Tibial nerve (tissue), 4 donors: ENCODE results near the gene LRG1.

Source experiments
- EP300 ChIP-seq, 2 donors: sonication (generic); formaldehyde crosslinking; IDR thresholded peaks; one replicate each; pipeline ENCODE4 v1.6.1; 2017; ENCODE audit warnings: antibody characterized with exemption in 2 of 2, mild to moderate bottlenecking in 1 of 2
- POLR2A ChIP-seq, 2 donors: fragments of 450-650 bp; IDR thresholded peaks; one replicate each; pipeline ENCODE4 v1.6.1; 2017; ENCODE audit warnings: antibody characterized with exemption in 2 of 2, mild to moderate bottlenecking in 2 of 2, moderate library complexity in 2 of 2
- TF ChIP-seq, protein P1 (sequence below), 5 experiments: fragments of 200-600 bp in 3 of 5; fragments of 450-650 bp in 2 of 5; sonication (generic) in 3 of 5; IDR thresholded peaks; one replicate each; pipeline ENCODE4 v1.5.1; 2016 to 2019; ENCODE audit warnings: antibody characterized with exemption in 5 of 5, mild to moderate bottlenecking in 3 of 5, moderate library complexity in 2 of 5

- TF ChIP-seq, protein P1, sequence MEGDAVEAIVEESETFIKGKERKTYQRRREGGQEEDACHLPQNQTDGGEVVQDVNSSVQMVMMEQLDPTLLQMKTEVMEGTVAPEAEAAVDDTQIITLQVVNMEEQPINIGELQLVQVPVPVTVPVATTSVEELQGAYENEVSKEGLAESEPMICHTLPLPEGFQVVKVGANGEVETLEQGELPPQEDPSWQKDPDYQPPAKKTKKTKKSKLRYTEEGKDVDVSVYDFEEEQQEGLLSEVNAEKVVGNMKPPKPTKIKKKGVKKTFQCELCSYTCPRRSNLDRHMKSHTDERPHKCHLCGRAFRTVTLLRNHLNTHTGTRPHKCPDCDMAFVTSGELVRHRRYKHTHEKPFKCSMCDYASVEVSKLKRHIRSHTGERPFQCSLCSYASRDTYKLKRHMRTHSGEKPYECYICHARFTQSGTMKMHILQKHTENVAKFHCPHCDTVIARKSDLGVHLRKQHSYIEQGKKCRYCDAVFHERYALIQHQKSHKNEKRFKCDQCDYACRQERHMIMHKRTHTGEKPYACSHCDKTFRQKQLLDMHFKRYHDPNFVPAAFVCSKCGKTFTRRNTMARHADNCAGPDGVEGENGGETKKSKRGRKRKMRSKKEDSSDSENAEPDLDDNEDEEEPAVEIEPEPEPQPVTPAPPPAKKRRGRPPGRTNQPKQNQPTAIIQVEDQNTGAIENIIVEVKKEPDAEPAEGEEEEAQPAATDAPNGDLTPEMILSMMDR (IDR thresholded peaks at IDR 0.05): no peak
- TF ChIP-seq POLR2A (IDR thresholded peaks at IDR 0.05) (no peak), EP300 (IDR thresholded peaks at IDR 0.05) (no peak)
Measured at GRCh38 chr19:4491446-4491845, 48.4 kb downstream of the LRG1 start.
